ENCODE results near the gene HSP90B1.

Gene HSP90B1

DNA sequence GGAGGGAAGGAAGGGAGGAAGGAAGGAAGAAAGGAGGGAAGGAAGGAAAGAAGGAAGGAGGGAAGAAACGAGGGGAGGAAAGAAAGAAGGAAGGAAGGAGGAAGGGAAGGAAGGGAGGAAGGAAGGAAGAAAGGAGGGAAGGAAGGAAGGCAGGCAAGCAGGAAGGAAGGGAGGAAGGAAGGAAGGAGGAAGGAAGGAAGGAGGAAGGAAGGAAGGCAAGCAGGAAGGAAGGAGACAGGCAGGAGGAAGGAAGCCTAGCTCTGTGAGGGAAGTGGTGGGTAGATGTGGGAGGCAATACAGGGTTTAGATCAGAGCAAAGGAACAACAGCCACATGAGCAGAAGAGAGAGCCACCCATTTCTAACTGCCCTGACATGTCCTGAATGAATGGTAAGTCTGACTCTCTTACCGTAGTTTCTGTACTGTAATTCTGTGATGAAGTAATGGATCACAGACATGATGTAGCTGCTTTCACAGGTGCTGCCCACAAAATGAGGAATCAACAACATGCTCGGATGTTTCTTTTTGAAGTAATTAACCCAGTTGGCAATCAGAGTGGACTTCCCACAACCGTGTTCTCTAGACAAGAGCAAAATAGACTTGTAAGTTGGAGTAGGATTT lies 24.4 kb upstream of the HSP90B1 start:
- H3K4me1 ChIP-seq (ENCODE audit: control insufficient read depth, insufficient read depth, low read length, unreplicated experiment), result peaks cover 4% of the 10 kb centered on the region
- H3K79me2 ChIP-seq (ENCODE audit: control insufficient read depth, insufficient read depth, low read length, unreplicated experiment), result no peaks in the 10 kb centered on the region
- no peaks in the 10 kb centered on the region for H3K36me3 ChIP-seq (ENCODE audit: insufficient read depth, low read length)
- no peak overlapping the region for H3K4me3 ChIP-seq (ENCODE audit: low read depth, low read length)
- H3K27me3 ChIP-seq (ENCODE audit: insufficient read depth, low read length), result no peaks in the 10 kb centered on the region
- H2AFZ ChIP-seq (ENCODE audit: low read length, unreplicated experiment), result no peak overlapping the region
- H3K27ac ChIP-seq (ENCODE audit: low read depth, low read length), result no peak overlapping the region

- Histone ChIP-seq H3K4me1 (ENCODE audit: control insufficient read depth, insufficient read depth, low read length, unreplicated experiment) (peaks cover 4% of the 10 kb centered on the region), H3K27ac (ENCODE audit: low read depth, low read length) (no peak overlapping the region), H3K79me2 (ENCODE audit: control insufficient read depth, insufficient read depth, low read length, unreplicated experiment) (no peaks in the 10 kb centered on the region), H3K4me3 (ENCODE audit: low read depth, low read length) (no peak overlapping the region), H3K36me3 (ENCODE audit: insufficient read depth, low read length) (no peaks in the 10 kb centered on the region), H3K27me3 (ENCODE audit: insufficient read depth, low read length) (peaks cover 6% of the 10 kb centered on the region; the same call in 1 of the 2 replicates), H2AFZ (ENCODE audit: low read length, unreplicated experiment) (no peak overlapping the region)
These were observed 22.0 kb upstream of the HSP90B1 start for GRCh38 chr12:103908246-103908541.

DNA sequence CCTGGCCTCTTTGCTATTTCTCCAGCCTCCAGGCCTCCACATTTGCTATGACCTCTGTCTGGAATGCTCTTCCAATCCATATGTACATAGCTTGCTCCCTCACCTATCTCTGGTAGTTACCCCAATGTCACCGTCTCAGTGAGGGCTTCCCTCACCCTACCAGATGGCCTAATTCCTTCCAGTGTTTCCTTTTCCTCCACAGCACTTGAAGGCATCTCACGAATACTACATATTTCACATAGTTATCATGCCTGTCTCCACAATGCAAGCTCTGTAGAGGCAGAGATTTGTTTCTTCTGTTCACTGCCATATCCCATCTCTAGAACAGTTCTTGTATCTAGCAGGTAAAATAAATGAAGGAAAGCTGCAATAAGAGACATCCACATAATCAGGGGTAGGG lies 21.3 kb upstream of the HSP90B1 start:
- Histone ChIP-seq H3K27ac (ENCODE audit: low read depth, low read length) (no peak overlapping the region), H2AFZ (ENCODE audit: low read length, unreplicated experiment) (no peak overlapping the region), H3K27me3 (ENCODE audit: insufficient read depth, low read length) (peaks cover 6% of the 10 kb centered on the region; the same call in 1 of the 2 replicates)

GRCh38 chr12:103909811-103910210 lies 20.4 kb upstream of the HSP90B1 start:
- H3K4me3 ChIP-seq (ENCODE audit: low read depth, low read length), result no peak overlapping the region
- H2AFZ ChIP-seq (ENCODE audit: low read length, unreplicated experiment), result no peak overlapping the region
- peaks cover 6% of the 10 kb centered on the region; the same call in 1 of the 2 replicates for H3K27me3 ChIP-seq (ENCODE audit: insufficient read depth, low read length)
- H3K36me3 ChIP-seq (ENCODE audit: insufficient read depth, low read length), result no peaks in the 10 kb centered on the region
- H3K27ac ChIP-seq (ENCODE audit: low read depth, low read length), result no peak overlapping the region
- H3K4me1 ChIP-seq (ENCODE audit: control insufficient read depth, insufficient read depth, low read length, unreplicated experiment), result peaks cover 4% of the 10 kb centered on the region
- no peaks in the 10 kb centered on the region for H3K79me2 ChIP-seq (ENCODE audit: control insufficient read depth, insufficient read depth, low read length, unreplicated experiment)

More for the DNA sequence above, 21.3 kb upstream of the HSP90B1 start:
- H3K79me2 ChIP-seq (ENCODE audit: control insufficient read depth, insufficient read depth, low read length, unreplicated experiment), result no peaks in the 10 kb centered on the region
- H3K36me3 ChIP-seq (ENCODE audit: insufficient read depth, low read length), result no peaks in the 10 kb centered on the region
- peaks cover 4% of the 10 kb centered on the region for H3K4me1 ChIP-seq (ENCODE audit: control insufficient read depth, insufficient read depth, low read length, unreplicated experiment)
- no peak overlapping the region for H3K4me3 ChIP-seq (ENCODE audit: low read depth, low read length)

DNA sequence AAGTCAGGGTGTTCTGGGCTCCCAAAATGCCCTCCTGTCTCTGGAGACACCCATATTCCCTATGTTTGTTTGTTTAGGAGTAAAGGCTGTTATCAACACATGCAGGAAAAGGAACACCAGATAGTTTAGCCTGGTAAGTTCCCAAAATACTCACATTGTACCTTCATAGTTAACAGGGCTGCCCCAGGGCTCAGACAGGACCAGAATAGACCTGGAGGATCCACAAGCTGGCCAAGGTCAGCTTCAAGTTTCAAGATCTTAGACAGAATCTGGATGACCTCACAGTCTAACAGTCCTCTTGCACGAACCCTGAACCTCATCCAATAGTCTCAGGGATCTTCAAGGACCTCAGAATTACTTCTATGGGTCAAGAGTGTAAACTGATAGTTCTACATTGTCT lies 18.1 kb upstream of the HSP90B1 start:
- H3K36me3 ChIP-seq (ENCODE audit: insufficient read depth, low read length), result no peaks in the 10 kb centered on the region
- H2AFZ ChIP-seq (ENCODE audit: low read length, unreplicated experiment), result no peak overlapping the region
- peaks cover 4% of the 10 kb centered on the region for H3K4me1 ChIP-seq (ENCODE audit: control insufficient read depth, insufficient read depth, low read length, unreplicated experiment)
- no peak overlapping the region for H3K4me3 ChIP-seq (ENCODE audit: low read depth, low read length)
- peaks cover 6% of the 10 kb centered on the region; the same call in 1 of the 2 replicates for H3K27me3 ChIP-seq (ENCODE audit: insufficient read depth, low read length)
- H3K27ac ChIP-seq (ENCODE audit: low read depth, low read length), result no peak overlapping the region
- H3K79me2 ChIP-seq (ENCODE audit: control insufficient read depth, insufficient read depth, low read length, unreplicated experiment), result no peaks in the 10 kb centered on the region

DNA sequence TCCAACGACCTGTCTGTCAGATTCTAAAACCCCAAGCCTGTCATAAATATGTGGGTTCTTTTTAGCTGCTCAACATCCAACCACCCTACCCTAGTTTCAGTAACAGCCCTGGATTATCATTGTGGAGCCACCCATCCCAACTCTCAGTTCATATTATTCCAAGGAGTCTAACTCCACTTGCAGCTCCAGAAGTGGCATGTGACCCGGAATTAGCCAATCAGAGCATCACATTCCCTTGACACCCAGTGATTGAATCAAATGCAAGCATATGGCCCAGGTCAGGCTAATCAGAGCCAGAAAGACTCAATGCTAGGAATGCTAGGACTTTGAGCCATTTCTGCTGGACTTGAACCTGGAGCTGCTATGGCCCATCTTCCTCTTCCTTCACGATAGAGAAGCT lies 17.1 kb upstream of the HSP90B1 start:
- H2AFZ ChIP-seq (ENCODE audit: low read length, unreplicated experiment), result no peak overlapping the region
- no peaks in the 10 kb centered on the region for H3K36me3 ChIP-seq (ENCODE audit: insufficient read depth, low read length)
- peaks cover 6% of the 10 kb centered on the region; the same call in 1 of the 2 replicates for H3K27me3 ChIP-seq (ENCODE audit: insufficient read depth, low read length)
- H3K4me1 ChIP-seq (ENCODE audit: control insufficient read depth, insufficient read depth, low read length, unreplicated experiment), result peaks cover 4% of the 10 kb centered on the region
- no peak overlapping the region for H3K27ac ChIP-seq (ENCODE audit: low read depth, low read length)
- H3K79me2 ChIP-seq (ENCODE audit: control insufficient read depth, insufficient read depth, low read length, unreplicated experiment), result no peaks in the 10 kb centered on the region
- H3K4me3 ChIP-seq (ENCODE audit: low read depth, low read length), result no peak overlapping the region

DNA sequence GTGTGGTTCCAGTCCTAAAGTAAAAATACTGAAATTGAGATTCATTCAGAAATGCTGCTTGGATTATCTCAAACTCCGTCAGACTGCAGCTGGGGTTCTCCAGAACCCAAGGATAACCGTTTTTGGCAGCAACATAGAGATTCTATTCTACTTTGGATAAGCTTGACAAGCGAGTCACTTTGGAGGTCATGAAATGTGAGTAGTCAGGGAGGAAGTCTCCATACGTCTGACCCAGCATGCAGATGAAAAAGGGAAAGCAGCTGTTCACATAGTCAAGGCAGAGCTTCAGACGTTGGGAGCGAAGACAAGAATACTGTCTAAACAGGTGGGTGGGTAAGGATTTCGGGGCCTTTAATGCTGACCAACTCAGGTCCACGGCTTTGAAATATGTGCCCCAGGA lies 14.9 kb upstream of the HSP90B1 start:
- no peak overlapping the region for H2AFZ ChIP-seq (ENCODE audit: low read length, unreplicated experiment)
- H3K27me3 ChIP-seq (ENCODE audit: insufficient read depth, low read length), result peaks cover 6% of the 10 kb centered on the region; the same call in 1 of the 2 replicates
- no peaks in the 10 kb centered on the region for H3K4me1 ChIP-seq (ENCODE audit: control insufficient read depth, insufficient read depth, low read length, unreplicated experiment)
- no peak overlapping the region for H3K4me3 ChIP-seq (ENCODE audit: low read depth, low read length)
- no peaks in the 10 kb centered on the region for H3K79me2 ChIP-seq (ENCODE audit: control insufficient read depth, insufficient read depth, low read length, unreplicated experiment)
- no peaks in the 10 kb centered on the region for H3K36me3 ChIP-seq (ENCODE audit: insufficient read depth, low read length)
- no peak overlapping the region for H3K27ac ChIP-seq (ENCODE audit: low read depth, low read length)

DNA sequence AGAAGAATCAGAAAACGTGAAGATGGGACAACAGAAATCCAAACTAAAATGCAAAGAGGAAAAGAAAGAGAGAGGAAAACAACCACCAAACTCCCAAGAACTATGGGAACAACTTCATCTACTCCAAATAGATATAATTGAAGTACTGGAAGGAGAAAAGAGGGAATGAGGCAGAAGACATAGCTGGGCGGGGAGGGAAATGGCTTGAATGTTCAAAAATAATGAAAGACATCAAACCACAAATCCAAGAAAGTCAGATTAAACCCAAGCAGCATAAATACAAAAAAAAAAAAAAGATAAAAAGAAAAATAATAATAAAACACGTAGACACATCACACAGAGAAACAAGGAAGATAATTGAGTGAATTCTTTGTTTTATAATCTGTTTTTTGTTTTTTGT lies 12.3 kb upstream of the HSP90B1 start:
- Histone ChIP-seq H3K27ac (ENCODE audit: low read depth, low read length) (no peak overlapping the region), H3K27me3 (ENCODE audit: insufficient read depth, low read length) (no peaks in the 10 kb centered on the region), H2AFZ (ENCODE audit: low read length, unreplicated experiment) (no peak overlapping the region), H3K4me3 (ENCODE audit: low read depth, low read length) (no peak overlapping the region), H3K36me3 (ENCODE audit: insufficient read depth, low read length) (no peaks in the 10 kb centered on the region), H3K4me1 (ENCODE audit: control insufficient read depth, insufficient read depth, low read length, unreplicated experiment) (no peaks in the 10 kb centered on the region), H3K79me2 (ENCODE audit: control insufficient read depth, insufficient read depth, low read length, unreplicated experiment) (no peaks in the 10 kb centered on the region)

DNA sequence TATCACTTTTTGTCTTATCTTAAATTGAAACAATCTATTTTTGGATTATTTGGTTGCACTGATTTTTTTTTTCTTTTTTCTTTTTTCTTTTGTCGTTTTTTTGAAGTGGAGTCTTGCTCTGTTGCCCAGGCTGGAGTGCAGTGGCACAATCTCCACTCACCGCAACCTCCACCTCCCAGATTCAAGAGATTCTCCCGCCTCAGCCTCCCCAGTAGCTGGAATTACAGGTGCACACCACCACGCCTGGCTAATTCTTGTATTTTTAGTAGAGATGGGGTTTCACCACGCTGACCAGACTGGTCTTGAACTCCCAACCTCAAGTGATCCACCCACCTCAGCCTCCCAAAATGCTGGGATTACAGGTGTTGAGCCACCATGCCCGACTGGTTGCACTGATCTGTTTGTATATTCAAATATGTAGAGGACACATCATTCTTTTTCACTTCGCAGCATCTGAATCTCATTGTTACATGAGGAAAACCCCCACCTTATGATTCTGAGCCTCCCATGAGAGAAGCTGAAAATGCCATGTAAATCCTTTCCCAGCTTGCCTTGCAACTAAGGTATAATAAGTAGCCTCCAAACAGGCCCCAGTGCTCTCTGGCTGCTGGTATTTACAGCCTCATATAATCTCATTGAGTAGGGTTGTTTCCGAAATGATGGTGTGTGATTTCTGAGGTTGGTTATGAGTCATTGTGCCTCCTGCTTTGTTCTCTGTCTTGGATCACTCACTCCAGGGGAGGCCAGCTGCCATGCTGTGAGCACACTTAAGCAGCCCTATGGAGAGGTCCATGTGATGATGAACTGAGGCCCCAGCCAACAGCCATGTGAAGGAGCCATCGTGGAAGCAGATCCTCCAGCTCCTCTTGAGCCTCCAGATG lies 5.2 kb upstream of the HSP90B1 start:
- Histone ChIP-seq H2AFZ (ENCODE audit: low read length, unreplicated experiment) (no peak overlapping the region), H3K27ac (ENCODE audit: low read depth, low read length) (no peak overlapping the region), H3K36me3 (ENCODE audit: insufficient read depth, low read length) (no peaks in the 10 kb centered on the region), H3K79me2 (ENCODE audit: control insufficient read depth, insufficient read depth, low read length, unreplicated experiment) (no peaks in the 10 kb centered on the region), H3K4me3 (ENCODE audit: low read depth, low read length) (no peak overlapping the region), H3K27me3 (ENCODE audit: insufficient read depth, low read length) (no peaks in the 10 kb centered on the region), H3K4me1 (ENCODE audit: control insufficient read depth, insufficient read depth, low read length, unreplicated experiment) (peaks cover 10% of the 10 kb centered on the region)

GRCh38 chr12:103928682-103929045 lies 1.5 kb upstream of the HSP90B1 start:
- H3K27ac ChIP-seq (ENCODE audit: low read depth, low read length), result no peak overlapping the region
- H3K4me3 ChIP-seq (ENCODE audit: low read depth, low read length), result peak overlapping the region; percentile 99
- peak overlapping the region; percentile 85 for H2AFZ ChIP-seq (ENCODE audit: low read length, unreplicated experiment)
- H3K27me3 ChIP-seq (ENCODE audit: insufficient read depth, low read length), result no peaks in the 10 kb centered on the region
- peaks cover 35% of the 10 kb centered on the region for H3K79me2 ChIP-seq (ENCODE audit: control insufficient read depth, insufficient read depth, low read length, unreplicated experiment)
- peaks cover 26% of the 10 kb centered on the region for H3K4me1 ChIP-seq (ENCODE audit: control insufficient read depth, insufficient read depth, low read length, unreplicated experiment)
- peaks cover 22% of the 10 kb centered on the region for H3K36me3 ChIP-seq (ENCODE audit: insufficient read depth, low read length)
